H1 (cell line): ENCODE data around the gene ZNF526.
"Not testable (repeated sequence)": the region's sequence is repeated elsewhere in the genome, so short reads cannot be mapped to it uniquely, and the experiment has no call there.

ENCODE experiments used
- ASH2L ChIP-seq: fragments of 200-600, 300-600 bp; sonication (generic); IDR thresholded peaks from one replicate; pipeline ENCODE4 v1.7.1; 2017; ENCODE audit warnings: low read length
- BCL11A ChIP-seq, 2 experiments: IDR thresholded peaks; one replicate each; pipeline ENCODE4 v1.6.1; 2011; ENCODE audit warnings: low read depth in 2 of 2, low read length in 2 of 2, mild to moderate bottlenecking in 2 of 2
- EZH2 ChIP-seq: fragments of 200-600 bp; sonication (generic); IDR thresholded peaks from 2 replicates; pipeline ENCODE4 v1.7.1; 2012; ENCODE audit warnings: low read depth, mild to moderate bottlenecking, moderate library complexity, low read length, inconsistent platforms; ENCODE audit not compliant: severe bottlenecking
- JUND ChIP-seq: IDR thresholded peaks from 2 replicates; pipeline ENCODE4 v1.6.1; 2011; ENCODE audit warnings: mild to moderate bottlenecking, improper control_type of control experiment, low read length
- KDM1A ChIP-seq: fragments of 200-600, 300-600 bp; sonication (generic); IDR thresholded peaks from 2 replicates; pipeline ENCODE4 v1.7.1; 2016; ENCODE audit warnings: mild to moderate bottlenecking, low read length, borderline replicate concordance
- MAFK ChIP-seq: IDR thresholded peaks from 2 replicates; pipeline ENCODE4 v1.6.1; 2012; ENCODE audit warnings: low read depth, mild to moderate bottlenecking, improper control_type of control experiment, low read length
- POLR2A ChIP-seq, 2 experiments: IDR thresholded peaks; 1 replicate in 1 of 2; 2 replicates in 1 of 2; pipeline ENCODE4 v1.6.1; 2011; ENCODE audit warnings: low read depth in 2 of 2, low read length in 2 of 2, mild to moderate bottlenecking in 2 of 2; ENCODE audit errors: control extremely low read depth in 1 of 2
- POLR2AphosphoS5 ChIP-seq: IDR thresholded peaks from 2 replicates; pipeline ENCODE4 v1.6.1; 2011; ENCODE audit warnings: low read depth, low read length
- RBBP5 ChIP-seq: IDR thresholded peaks from 2 replicates; pipeline ENCODE4 v1.7.1; 2012; ENCODE audit warnings: low read depth, mild to moderate bottlenecking, inconsistent platforms, low read length, moderate library complexity, borderline replicate concordance
- SP1 ChIP-seq: IDR thresholded peaks from 2 replicates; pipeline ENCODE4 v1.6.1; 2011; ENCODE audit warnings: low read depth, low read length
- TAF1 ChIP-seq: IDR thresholded peaks from 2 replicates; pipeline ENCODE4 v1.6.1; 2011; ENCODE audit warnings: mild to moderate bottlenecking, low read depth, low read length
- TF ChIP-seq, protein P1 (sequence below): IDR thresholded peaks from 2 replicates; pipeline ENCODE4 v1.6.1; 2011; ENCODE audit warnings: low read length, improper control_type of control experiment
- TF ChIP-seq, protein P2 (sequence below), 3 experiments: IDR thresholded peaks; 1 replicate in 2 of 3; 2 replicates in 1 of 3; pipeline versions ENCODE4 v1.5.1 to v1.6.1; 2011; ENCODE audit warnings: low read length in 3 of 3, mild to moderate bottlenecking in 3 of 3, inconsistent platforms in 2 of 3, low read depth in 1 of 3, moderate library complexity in 1 of 3; ENCODE audit not compliant: insufficient read depth in 1 of 3; ENCODE audit errors: control extremely low read depth in 1 of 3

DNA sequence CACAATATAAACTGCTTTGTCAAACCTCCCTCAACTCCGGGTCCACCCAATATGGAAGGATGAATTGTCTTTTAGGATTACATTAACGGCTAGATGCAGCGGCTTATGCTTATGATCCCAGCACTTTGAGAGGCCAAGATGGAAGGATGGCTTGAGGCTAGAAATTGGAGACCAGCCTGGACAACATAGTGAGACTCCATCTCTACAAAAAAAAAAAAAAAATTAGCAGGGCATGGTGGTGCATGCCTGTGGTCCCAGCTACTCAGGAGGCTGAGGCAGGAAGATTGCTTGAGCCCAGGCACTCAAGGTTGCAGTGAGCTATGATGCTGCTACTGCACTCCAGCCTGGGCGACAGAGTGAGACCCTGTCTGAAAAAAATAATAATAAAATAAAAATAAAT, 46.0 kb downstream of the ZNF526 start:
- not testable (repeated sequence) for TF ChIP-seq ASH2L; POLR2AphosphoS5; KDM1A; BCL11A (IDR thresholded peaks at IDR 0.05; ENCODE audit: low read depth in 2 of 2, low read length in 2 of 2); MAFK; EZH2; POLR2A (IDR thresholded peaks at IDR 0.05; ENCODE audit: control extremely low read depth in 1 of 2, low read depth in 2 of 2, low read length in 2 of 2); RBBP5; TAF1; JUND; SP1
- TF ChIP-seq, protein P1, sequence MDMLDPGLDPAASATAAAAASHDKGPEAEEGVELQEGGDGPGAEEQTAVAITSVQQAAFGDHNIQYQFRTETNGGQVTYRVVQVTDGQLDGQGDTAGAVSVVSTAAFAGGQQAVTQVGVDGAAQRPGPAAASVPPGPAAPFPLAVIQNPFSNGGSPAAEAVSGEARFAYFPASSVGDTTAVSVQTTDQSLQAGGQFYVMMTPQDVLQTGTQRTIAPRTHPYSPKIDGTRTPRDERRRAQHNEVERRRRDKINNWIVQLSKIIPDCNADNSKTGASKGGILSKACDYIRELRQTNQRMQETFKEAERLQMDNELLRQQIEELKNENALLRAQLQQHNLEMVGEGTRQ, result not testable (repeated sequence)
- TF ChIP-seq, protein P2, sequence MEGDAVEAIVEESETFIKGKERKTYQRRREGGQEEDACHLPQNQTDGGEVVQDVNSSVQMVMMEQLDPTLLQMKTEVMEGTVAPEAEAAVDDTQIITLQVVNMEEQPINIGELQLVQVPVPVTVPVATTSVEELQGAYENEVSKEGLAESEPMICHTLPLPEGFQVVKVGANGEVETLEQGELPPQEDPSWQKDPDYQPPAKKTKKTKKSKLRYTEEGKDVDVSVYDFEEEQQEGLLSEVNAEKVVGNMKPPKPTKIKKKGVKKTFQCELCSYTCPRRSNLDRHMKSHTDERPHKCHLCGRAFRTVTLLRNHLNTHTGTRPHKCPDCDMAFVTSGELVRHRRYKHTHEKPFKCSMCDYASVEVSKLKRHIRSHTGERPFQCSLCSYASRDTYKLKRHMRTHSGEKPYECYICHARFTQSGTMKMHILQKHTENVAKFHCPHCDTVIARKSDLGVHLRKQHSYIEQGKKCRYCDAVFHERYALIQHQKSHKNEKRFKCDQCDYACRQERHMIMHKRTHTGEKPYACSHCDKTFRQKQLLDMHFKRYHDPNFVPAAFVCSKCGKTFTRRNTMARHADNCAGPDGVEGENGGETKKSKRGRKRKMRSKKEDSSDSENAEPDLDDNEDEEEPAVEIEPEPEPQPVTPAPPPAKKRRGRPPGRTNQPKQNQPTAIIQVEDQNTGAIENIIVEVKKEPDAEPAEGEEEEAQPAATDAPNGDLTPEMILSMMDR (IDR thresholded peaks at IDR 0.05; ENCODE audit: control extremely low read depth in 1 of 3, insufficient read depth in 1 of 3, low read depth in 1 of 3, low read length in 3 of 3), result not testable (repeated sequence)
